ENCODE results near the gene PHAF1.

The PHAF1 gene

GRCh38 chr16:67163164-67163998 lies 53.6 kb downstream of the PHAF1 start:
- no peak for DNase-seq (ENCODE audit: low read depth in 2 of 2)

- no peak for DNase-seq (ENCODE audit: low read depth in 2 of 2)
Measured at GRCh38 chr16:67163999-67164558, 54.3 kb downstream of the PHAF1 start.

- DNase-seq (ENCODE audit: low read depth in 2 of 2): no peak
Measured at GRCh38 chr16:67164599-67165061, 54.9 kb downstream of the PHAF1 start, which contains the start of gene HSF4. HSF4 (plus strand) TSS chr16:67164745; CDS start chr16:67164812, 67 bp downstream.

- no peak for DNase-seq (ENCODE audit: low read depth in 2 of 2)
Measured at GRCh38 chr16:67165121-67166078, 55.7 kb downstream of the PHAF1 start.

GRCh38 chr16:67166110-67166547 lies 56.4 kb downstream of the PHAF1 start:
- no peak for DNase-seq (ENCODE audit: low read depth in 2 of 2)

- DNase-seq (ENCODE audit: low read depth in 2 of 2): no peak
Measured at GRCh38 chr16:67166598-67167168, 56.9 kb downstream of the PHAF1 start.

- DNase-seq (ENCODE audit: low read depth in 2 of 2): no peak
Measured at GRCh38 chr16:67167588-67167987, 57.8 kb downstream of the PHAF1 start.

GRCh38 chr16:67169011-67169451 lies 59.3 kb downstream of the PHAF1 start:
- DNase-seq (ENCODE audit: low read depth in 2 of 2): no peak

GRCh38 chr16:67169642-67170167 lies 60.0 kb downstream of the PHAF1 start:
- no peak for DNase-seq (ENCODE audit: low read depth in 2 of 2)

- no peak for DNase-seq (ENCODE audit: low read depth in 2 of 2)
Measured at GRCh38 chr16:67170168-67170948, 60.6 kb downstream of the PHAF1 start, which contains the start of gene NOL3. NOL3 (plus strand) TSS chr16:67170538.

- DNase-seq (ENCODE audit: low read depth in 2 of 2): no peak
Measured at GRCh38 chr16:67170949-67171649, 61.4 kb downstream of the PHAF1 start.

- DNase-seq (ENCODE audit: low read depth in 2 of 2): no peak
Measured at GRCh38 chr16:67173323-67173722, 63.6 kb downstream of the PHAF1 start.

- no peak for DNase-seq (ENCODE audit: low read depth in 2 of 2)
Measured at GRCh38 chr16:67173808-67174705, 64.3 kb downstream of the PHAF1 start.

GRCh38 chr16:67174706-67175231 lies 65.0 kb downstream of the PHAF1 start:
- DNase-seq (ENCODE audit: low read depth in 2 of 2): no peak

- DNase-seq (ENCODE audit: low read depth in 2 of 2): no peak
Measured at GRCh38 chr16:67176662-67177061, 66.9 kb downstream of the PHAF1 start.

- DNase-seq (ENCODE audit: low read depth in 2 of 2): no peak
Measured at GRCh38 chr16:67177743-67178699, 68.3 kb downstream of the PHAF1 start.

GRCh38 chr16:67179421-67180080 lies 69.8 kb downstream of the PHAF1 start:
- no peak for DNase-seq (ENCODE audit: low read depth in 2 of 2)

Measured in stimulated activated CD8-positive, alpha-beta memory T cell treated with anti-CD3 and anti-CD28 coated beads, Interleukin-7, amount 100 ng/mL, for 1 hour (primary cell).